Transverse colon (tissue), 4 donors: ENCODE data around the gene RFC2. TPM values are rescaled to one million over a fixed set of nuclear protein-coding genes. Genes with fewer than 3 reads are reported as not detected.

Experiments
- DNase-seq: peaks from one replicate; pipeline ENCODE4 v3.0.0-alpha.2; 2019
- H3K27ac ChIP-seq, 4 donors: fragments of 200-600 bp; sonication (generic); 2 replicates each; pipeline ENCODE4 v1.5.1; 2016 to 2018; ENCODE audit warnings: inconsistent platforms in 4 of 4
- H3K27me3 ChIP-seq: fragments of 200-600 bp; sonication (generic); 2 replicates; pipeline ENCODE4 v1.5.1; 2017; ENCODE audit warnings: inconsistent platforms
- H3K36me3 ChIP-seq, 4 donors: fragments of 200-600 bp; sonication (generic); 2 replicates each; pipeline ENCODE4 v1.5.1; 2017 to 2019; ENCODE audit warnings: inconsistent platforms in 4 of 4
- H3K4me1 ChIP-seq, 4 donors: fragments of 200-600 bp; sonication (generic); 2 replicates each; pipeline ENCODE4 v1.5.1; 2017 to 2020; ENCODE audit warnings: inconsistent platforms in 4 of 4
- H3K4me3 ChIP-seq, 4 donors: fragments of 200-600 bp; sonication (generic); 1 replicate in 1 of 4; 2 replicates in 3 of 4; pipeline versions ENCODE4 v1.5.1 to v1.6.1; 2017 to 2019; ENCODE audit warnings: inconsistent platforms in 4 of 4
- H3K9me3 ChIP-seq, 2 donors: fragments of 200-600 bp; sonication (generic); 2 replicates each; pipeline ENCODE4 v1.5.1; 2017 to 2019; ENCODE audit warnings: inconsistent platforms in 2 of 2
- EP300 ChIP-seq: sonication (generic); formaldehyde crosslinking; IDR thresholded peaks from one replicate; pipeline ENCODE4 v1.6.1; 2017; ENCODE audit warnings: antibody characterized with exemption, low read depth
- POLR2A ChIP-seq: fragments of 450-650 bp; IDR thresholded peaks from one replicate; pipeline ENCODE4 v1.6.1; 2016; ENCODE audit warnings: antibody characterized with exemption, mild to moderate bottlenecking, moderate library complexity
- POLR2AphosphoS5 ChIP-seq, 3 donors: sonication (generic); formaldehyde crosslinking; IDR thresholded peaks; one replicate each; pipeline ENCODE4 v1.6.1; 2016; ENCODE audit warnings: antibody characterized with exemption in 3 of 3
- WGBS, 2 donors: methylation state at CpG; one replicate each; pipeline ENCODE4 v1.1.5; 2018; ENCODE audit warnings: low coverage in 1 of 2; 5-methylcytosine and 5-hydroxymethylcytosine counted together
- in situ Hi-C, 4 donors: fragments of 200-750 bp; cut with MboI; loops; one replicate each; pipeline versions ENCODE4 v1.15.0 to v1.15.1; 2017; ENCODE audit warnings: low sequenced_read_pairs in 3 of 4, low pct_ligation_motif_present in 1 of 4, low pct_unique_long_range_greater_than_20kb in 1 of 4
- intact Hi-C: fragments of 100-400 bp; cut with DNase I; formaldehyde crosslinking; loops from one replicate; pipeline ENCODE4 v1.15.1; 2023; ENCODE audit warnings: low total_unique reads
- total RNA-seq, 4 donors: library from RNA; depleted of rRNA; stranded (reverse); fragments of >200 nt; gene quantifications; one replicate each; pipeline ENCODE4 v1.1.0, GENCODE V29; 2016
- TF ChIP-seq, protein P1 (sequence below), 5 experiments: fragments of 200-600 bp in 3 of 5; fragments of 450-650 bp in 2 of 5; sonication (generic) in 3 of 5; IDR thresholded peaks; 1 replicate in 2 of 5; 2 replicates in 3 of 5; pipeline ENCODE4 v1.5.1; 2016 to 2017; ENCODE audit warnings: antibody characterized with exemption in 5 of 5, inconsistent platforms in 3 of 5, mild to moderate bottlenecking in 2 of 5, moderate library complexity in 1 of 5

RFC2 gene
- total RNA-seq, 4 donors from 2014 or later = 6.7 to 17.3 (median 9.3) TPM

DNA sequence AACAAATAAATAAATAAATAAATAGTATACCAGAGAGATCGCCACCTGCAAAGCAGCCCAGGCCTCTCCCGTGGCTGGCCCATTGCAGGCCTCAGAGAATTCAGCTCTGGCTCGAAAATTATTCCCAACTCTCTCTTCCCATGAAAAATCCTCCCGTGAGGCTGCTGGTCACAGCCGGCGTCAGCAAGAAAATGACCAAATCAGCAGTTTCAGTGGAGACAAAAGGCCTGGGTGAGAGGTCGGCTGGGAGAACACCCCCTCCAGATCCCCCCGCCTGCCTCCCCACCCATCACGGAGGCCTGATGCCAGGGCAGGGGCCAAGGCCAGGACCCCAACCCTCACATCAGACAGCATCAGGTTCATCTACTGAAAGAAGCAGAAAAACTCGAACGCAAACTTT, 31.9 kb upstream of the RFC2 start:
- no peak overlapping the region for H3K4me3 ChIP-seq
- H3K27ac ChIP-seq = peak overlapping the region; percentile 78 to 94 (median 90)
- in situ Hi-C loops = no loop called here
- no peaks in the 10 kb centered on the region for H3K27me3 ChIP-seq
- H3K4me1 ChIP-seq = peaks cover 18 to 64% (median 56%) of the 10 kb centered on the region in 4 donors
- no peak for DNase-seq
- WGBS, 2 donors = 74 to 82% methylated on average over 4 to 11 of the region's 11 CpGs
- no peaks in the 10 kb centered on the region for H3K36me3 ChIP-seq
- TF ChIP-seq, protein P1, sequence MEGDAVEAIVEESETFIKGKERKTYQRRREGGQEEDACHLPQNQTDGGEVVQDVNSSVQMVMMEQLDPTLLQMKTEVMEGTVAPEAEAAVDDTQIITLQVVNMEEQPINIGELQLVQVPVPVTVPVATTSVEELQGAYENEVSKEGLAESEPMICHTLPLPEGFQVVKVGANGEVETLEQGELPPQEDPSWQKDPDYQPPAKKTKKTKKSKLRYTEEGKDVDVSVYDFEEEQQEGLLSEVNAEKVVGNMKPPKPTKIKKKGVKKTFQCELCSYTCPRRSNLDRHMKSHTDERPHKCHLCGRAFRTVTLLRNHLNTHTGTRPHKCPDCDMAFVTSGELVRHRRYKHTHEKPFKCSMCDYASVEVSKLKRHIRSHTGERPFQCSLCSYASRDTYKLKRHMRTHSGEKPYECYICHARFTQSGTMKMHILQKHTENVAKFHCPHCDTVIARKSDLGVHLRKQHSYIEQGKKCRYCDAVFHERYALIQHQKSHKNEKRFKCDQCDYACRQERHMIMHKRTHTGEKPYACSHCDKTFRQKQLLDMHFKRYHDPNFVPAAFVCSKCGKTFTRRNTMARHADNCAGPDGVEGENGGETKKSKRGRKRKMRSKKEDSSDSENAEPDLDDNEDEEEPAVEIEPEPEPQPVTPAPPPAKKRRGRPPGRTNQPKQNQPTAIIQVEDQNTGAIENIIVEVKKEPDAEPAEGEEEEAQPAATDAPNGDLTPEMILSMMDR (IDR thresholded peaks at IDR 0.05) = no peak
- no peak for TF ChIP-seq POLR2AphosphoS5 (IDR thresholded peaks at IDR 0.05)
- TF ChIP-seq EP300 = no peak
- no peak for TF ChIP-seq POLR2A
- intact Hi-C loops = no loop called here
- no peaks in the 10 kb centered on the region for H3K9me3 ChIP-seq

DNA sequence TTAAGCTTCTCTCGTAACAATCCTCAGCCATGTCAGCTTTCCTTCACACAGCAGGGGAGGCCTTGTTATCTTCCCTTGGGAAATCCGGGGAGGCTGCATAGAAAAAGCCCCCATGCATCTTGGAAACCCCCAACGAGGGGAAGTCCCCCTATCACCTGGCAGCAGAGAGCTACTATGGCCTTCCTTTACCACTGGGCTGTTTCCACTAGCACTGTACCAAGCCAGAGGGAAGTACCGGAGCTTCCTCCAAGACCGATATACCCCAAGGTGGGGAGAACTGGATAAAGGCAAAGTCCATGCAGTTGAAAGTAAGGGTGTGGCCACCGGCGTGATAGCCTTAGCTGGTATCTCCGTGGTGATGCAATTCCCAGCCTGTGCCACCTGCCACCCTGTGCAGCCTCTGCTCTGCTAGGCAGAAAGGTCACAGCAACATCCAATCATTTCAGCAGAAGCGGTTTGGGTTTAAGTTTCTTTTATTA, 30.6 kb upstream of the RFC2 start:
- 36 to 40% methylated on average over 1 to 9 of the region's 9 CpGs for WGBS, 2 donors
- no peaks in the 10 kb centered on the region for H3K9me3 ChIP-seq
- no peaks in the 10 kb centered on the region for H3K36me3 ChIP-seq
- H3K4me3 ChIP-seq = no peak overlapping the region
- TF ChIP-seq EP300 (peak; percentile 52), POLR2AphosphoS5 (IDR thresholded peaks at IDR 0.05) (peak; percentile 31 to 80 (median 73)), POLR2A (peak; percentile 66)
- TF ChIP-seq, protein P1 (IDR thresholded peaks at IDR 0.05) = peak in 1 of 5 experiments; percentile 31
- in situ Hi-C loops = no loop called here
- intact Hi-C loops = no loop called here
- peak overlapping the region; percentile 78 to 94 (median 90) for H3K27ac ChIP-seq
- no peaks in the 10 kb centered on the region for H3K27me3 ChIP-seq
- peak; percentile 87 for DNase-seq
- H3K4me1 ChIP-seq = peaks cover 18 to 61% (median 54%) of the 10 kb centered on the region in 4 donors

DNA sequence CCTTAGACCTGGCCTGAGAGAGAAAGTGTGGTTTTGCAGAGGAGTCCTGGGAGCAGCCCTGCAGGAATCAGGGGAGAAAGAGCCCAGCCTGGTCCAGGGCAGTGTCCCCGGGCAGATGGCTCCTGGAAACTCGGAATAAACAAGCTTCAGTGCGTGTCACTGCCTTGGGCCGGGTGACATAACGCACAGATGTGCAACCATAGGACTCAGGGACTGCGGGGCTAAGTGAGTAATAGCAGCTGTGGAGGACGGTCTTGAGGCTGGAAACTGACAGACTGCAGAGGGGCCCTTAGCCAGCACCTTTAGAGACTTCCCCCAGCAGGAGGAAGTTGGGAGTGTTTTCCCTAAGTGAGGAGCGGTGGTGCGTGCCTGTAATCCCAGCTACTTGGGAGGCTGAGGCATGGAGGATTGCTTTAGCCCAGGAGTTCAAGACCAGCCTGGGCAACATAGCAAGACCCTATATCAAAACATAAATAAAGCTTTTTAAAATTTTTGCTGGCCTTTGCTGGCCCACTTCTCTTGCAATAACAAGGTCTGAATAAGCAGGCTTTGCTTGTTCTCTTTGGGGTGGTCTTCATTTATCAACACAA, 29.8 kb upstream of the RFC2 start:
- WGBS, 2 donors = 50% methylated on average over 9 of the region's 9 CpGs; no CpG with 5 or more reads in 1 of the 2 donors
- Histone ChIP-seq H3K4me3 (no peak overlapping the region), H3K27me3 (no peaks in the 10 kb centered on the region), H3K4me1 (peaks cover 22 to 68% (median 57%) of the 10 kb centered on the region in 4 donors), H3K27ac (peak overlapping the region; percentile 78 to 94 (median 90)), H3K9me3 (no peaks in the 10 kb centered on the region), H3K36me3 (no peaks in the 10 kb centered on the region)
- intact Hi-C loops (no loop called here), in situ Hi-C loops (no loop called here)
- DNase-seq = no peak
- no peak for TF ChIP-seq EP300
- TF ChIP-seq POLR2AphosphoS5 (IDR thresholded peaks at IDR 0.05) = no peak
- TF ChIP-seq, protein P1 (IDR thresholded peaks at IDR 0.05) = no peak
- TF ChIP-seq POLR2A = no peak

DNA sequence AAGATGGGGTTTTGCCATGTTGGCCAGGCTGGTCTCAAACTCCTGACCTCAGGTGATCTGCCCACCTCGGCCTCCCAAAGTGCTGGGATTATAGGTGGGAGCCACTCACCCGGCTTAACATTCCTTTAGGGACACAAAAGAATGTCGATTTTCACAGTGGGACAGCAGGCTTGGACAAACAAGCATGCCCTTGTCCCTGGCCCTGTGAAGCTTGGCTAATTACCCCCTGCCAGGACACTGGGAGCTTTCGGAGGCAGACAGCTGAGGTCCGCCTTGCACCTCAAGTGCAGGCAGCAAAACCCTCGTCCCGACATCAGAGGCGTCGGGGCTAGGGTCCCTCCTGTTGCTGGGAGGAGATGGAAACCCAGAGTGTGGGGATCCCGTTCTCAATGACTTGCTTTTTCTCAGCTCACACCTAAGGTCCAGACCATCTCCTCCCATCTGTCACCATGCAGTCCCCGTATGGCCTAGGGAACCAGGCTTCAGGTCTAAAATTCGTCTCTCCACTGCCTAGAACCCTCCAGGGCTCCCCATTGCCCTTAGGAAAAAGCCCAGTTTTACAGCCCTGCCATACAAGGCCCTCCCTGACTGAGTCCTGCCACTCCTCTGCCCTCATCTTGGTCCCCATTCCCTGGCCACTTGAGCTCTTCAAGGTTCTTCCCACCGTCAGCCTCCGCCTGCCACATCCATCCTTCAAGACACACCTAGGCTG, 28.7 kb upstream of the RFC2 start:
- intact Hi-C loops (no loop called here), in situ Hi-C loops (no loop called here)
- no peak for DNase-seq
- H3K4me3 ChIP-seq = no peak overlapping the region
- peak overlapping the region in 3 of 4 donors; percentile 3 to 92 (median 87) for H3K27ac ChIP-seq
- no peaks in the 10 kb centered on the region for H3K27me3 ChIP-seq
- peaks cover 21 to 60% (median 47%) of the 10 kb centered on the region in 4 donors for H3K4me1 ChIP-seq
- H3K9me3 ChIP-seq = no peaks in the 10 kb centered on the region
- WGBS, 2 donors = 62 to 93% methylated on average over 2 to 14 of the region's 14 CpGs
- TF ChIP-seq EP300 (no peak), POLR2A (no peak), POLR2AphosphoS5 (IDR thresholded peaks at IDR 0.05) (no peak)
- TF ChIP-seq, protein P1 (IDR thresholded peaks at IDR 0.05) = no peak
- no peaks in the 10 kb centered on the region for H3K36me3 ChIP-seq
